Activated CD4-positive, alpha-beta T cell treated with anti-CD3 and anti-CD28 coated beads, Interleukin-2, amount 10 ng/mL, durations not matched to agents 7 days and 5 days (primary cell): ENCODE measurements around the gene ABTB1. TPM values are rescaled to one million over a fixed set of nuclear protein-coding genes. Genes with fewer than 3 reads are reported as not detected.

Experiments
- CTCF ChIA-PET: fragments of 350-600 bp; sonication (Branson Sonifier 250); formaldehyde crosslinking; loops from one replicate; lab custom pipeline; 2021; ENCODE audit warnings: antibody characterized with exemption; lab: Charles Lee
- POLR2A ChIA-PET: fragments of 350-600 bp; sonication (Branson Sonifier 250); formaldehyde crosslinking; loops from one replicate; lab custom pipeline; 2021; ENCODE audit warnings: antibody characterized with exemption; lab: Charles Lee
- DNase-seq: peaks from one replicate; pipeline ENCODE4 v3.0.0-alpha.2; 2020
- H3K27ac Mint-ChIP-seq: one replicate; pipeline ENCODE4 v1.8.0; 2021; ENCODE audit warnings: mild to moderate bottlenecking, moderate library complexity, mixed read lengths
- H3K27me3 Mint-ChIP-seq: one replicate; pipeline ENCODE4 v1.8.0; 2021; ENCODE audit warnings: mixed read lengths
- H3K36me3 Mint-ChIP-seq: one replicate; pipeline ENCODE4 v1.8.0; 2021; ENCODE audit warnings: low read depth, mixed read lengths
- H3K4me1 Mint-ChIP-seq: one replicate; pipeline ENCODE4 v1.8.0; 2021; ENCODE audit warnings: mixed read lengths
- H3K4me3 Mint-ChIP-seq: one replicate; pipeline ENCODE4 v1.8.0; 2021; ENCODE audit warnings: mild to moderate bottlenecking, moderate library complexity, mixed read lengths
- H3K9me3 Mint-ChIP-seq: one replicate; pipeline ENCODE4 v1.8.0; 2021; ENCODE audit warnings: mixed read lengths
- total RNA-seq, 2 experiments: library from RNA; stranded (reverse); gene quantifications; one replicate each; pipeline ENCODE4 v1.2.3, GENCODE V29; 2021

ABTB1 gene
- total RNA-seq, 2 experiments from 2014 or later: 24.3 to 29.5 TPM

DNA sequence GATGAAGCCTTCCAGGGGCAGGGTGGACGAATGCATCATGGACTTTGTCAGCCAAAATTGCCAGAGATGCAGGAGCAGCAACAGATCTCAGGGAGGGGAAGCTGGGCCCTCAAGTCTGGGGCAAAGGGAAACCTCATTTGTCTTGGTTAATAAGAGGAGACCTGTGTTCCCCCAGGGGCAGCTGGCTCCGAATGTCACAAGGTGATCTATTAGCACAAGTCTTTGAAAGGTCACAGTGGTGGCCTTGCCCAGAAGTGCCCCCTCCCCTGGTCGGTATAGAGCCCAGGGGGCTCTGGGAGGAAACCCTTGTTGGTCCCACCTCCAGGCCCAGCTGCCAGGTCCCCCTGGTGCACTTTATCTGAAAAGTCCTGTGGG is 46.2 kb downstream of the ABTB1 start:
- H3K36me3 Mint-ChIP-seq: no peaks in the 10 kb centered on the region
- H3K9me3 Mint-ChIP-seq: no peaks in the 10 kb centered on the region
- no peak for DNase-seq
- no peak overlapping the region for H3K27ac Mint-ChIP-seq
- H3K4me1 Mint-ChIP-seq: no peaks in the 10 kb centered on the region
- H3K27me3 Mint-ChIP-seq: no peaks in the 10 kb centered on the region
- ChIA-PET CTCF (no interaction called here), POLR2A (no interaction called here)
- no peak overlapping the region for H3K4me3 Mint-ChIP-seq

GRCh38 chr3:127719369-127719768 is 46.6 kb downstream of the ABTB1 start:
- H3K27ac Mint-ChIP-seq: no peak overlapping the region
- ChIA-PET POLR2A (no interaction called here), CTCF (no interaction called here)
- DNase-seq: no peak
- no peak overlapping the region for H3K4me3 Mint-ChIP-seq
- no peaks in the 10 kb centered on the region for H3K4me1 Mint-ChIP-seq
- H3K36me3 Mint-ChIP-seq: no peaks in the 10 kb centered on the region
- no peaks in the 10 kb centered on the region for H3K27me3 Mint-ChIP-seq
- H3K9me3 Mint-ChIP-seq: no peaks in the 10 kb centered on the region

- Mint-ChIP-seq H3K4me1 (no peaks in the 10 kb centered on the region), H3K27ac (no peak overlapping the region), H3K9me3 (no peaks in the 10 kb centered on the region), H3K36me3 (no peaks in the 10 kb centered on the region), H3K27me3 (peaks cover 3% of the 10 kb centered on the region), H3K4me3 (no peak overlapping the region)
- POLR2A ChIA-PET: no interaction called here
- CTCF ChIA-PET: no interaction called here
- no peak for DNase-seq
Measured at GRCh38 chr3:127720161-127720823, 47.5 kb downstream of the ABTB1 start.

DNA sequence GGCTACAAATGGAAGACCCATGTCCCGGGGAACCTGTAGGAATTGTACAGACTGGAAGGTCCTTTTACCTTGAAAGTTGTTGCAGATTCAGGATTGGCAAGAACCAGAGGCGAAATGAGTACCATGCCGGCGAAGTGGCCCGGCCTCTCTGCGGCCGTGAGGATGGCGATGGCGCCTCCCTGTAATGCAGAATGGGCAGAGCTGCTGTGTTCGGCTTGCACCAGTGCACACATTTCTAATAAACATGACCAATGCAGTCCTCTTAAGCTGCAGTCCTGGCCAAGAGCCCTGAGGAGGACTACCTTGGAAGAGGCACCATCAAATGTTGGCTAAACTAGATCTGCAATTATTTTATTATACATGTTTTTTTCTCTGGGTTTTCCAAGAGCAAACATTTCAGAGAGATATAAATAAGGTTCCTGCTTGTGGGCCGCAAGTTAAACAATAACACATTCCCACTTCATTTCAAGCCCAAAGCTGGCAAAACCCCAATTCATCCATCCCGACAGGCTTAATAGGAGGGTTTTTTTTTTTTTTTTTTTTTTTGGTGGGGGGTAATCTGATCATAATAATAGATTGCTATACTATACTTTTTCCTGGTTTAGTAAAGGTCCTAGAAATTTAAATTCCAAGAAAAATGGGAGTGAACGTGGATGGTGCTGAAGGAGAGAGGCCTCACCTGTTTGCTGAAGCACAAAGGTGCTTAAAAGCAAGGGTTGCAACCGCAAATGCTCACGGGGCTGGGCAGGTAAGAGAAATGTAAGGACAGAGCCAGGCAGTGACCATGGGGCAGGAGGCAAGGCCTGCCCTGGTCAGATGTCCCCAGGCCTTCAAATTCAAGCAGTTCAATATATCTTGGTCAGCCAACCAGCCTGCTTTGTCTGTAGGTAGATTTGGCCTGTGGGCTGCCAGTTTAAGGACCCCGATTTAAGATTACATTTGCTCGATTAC is 48.5 kb downstream of the ABTB1 start:
- no peak for DNase-seq
- Mint-ChIP-seq H3K27me3 (peaks cover 5% of the 10 kb centered on the region), H3K27ac (no peak overlapping the region), H3K4me1 (no peaks in the 10 kb centered on the region), H3K9me3 (no peaks in the 10 kb centered on the region), H3K36me3 (no peaks in the 10 kb centered on the region), H3K4me3 (no peak overlapping the region)
- ChIA-PET CTCF (interaction anchor here (0.9 kb wide), 1 partner anchor 22 kb away, joined by 3 read pairs; no protein-coding TSS in a partner anchor), POLR2A (no interaction called here)

DNA sequence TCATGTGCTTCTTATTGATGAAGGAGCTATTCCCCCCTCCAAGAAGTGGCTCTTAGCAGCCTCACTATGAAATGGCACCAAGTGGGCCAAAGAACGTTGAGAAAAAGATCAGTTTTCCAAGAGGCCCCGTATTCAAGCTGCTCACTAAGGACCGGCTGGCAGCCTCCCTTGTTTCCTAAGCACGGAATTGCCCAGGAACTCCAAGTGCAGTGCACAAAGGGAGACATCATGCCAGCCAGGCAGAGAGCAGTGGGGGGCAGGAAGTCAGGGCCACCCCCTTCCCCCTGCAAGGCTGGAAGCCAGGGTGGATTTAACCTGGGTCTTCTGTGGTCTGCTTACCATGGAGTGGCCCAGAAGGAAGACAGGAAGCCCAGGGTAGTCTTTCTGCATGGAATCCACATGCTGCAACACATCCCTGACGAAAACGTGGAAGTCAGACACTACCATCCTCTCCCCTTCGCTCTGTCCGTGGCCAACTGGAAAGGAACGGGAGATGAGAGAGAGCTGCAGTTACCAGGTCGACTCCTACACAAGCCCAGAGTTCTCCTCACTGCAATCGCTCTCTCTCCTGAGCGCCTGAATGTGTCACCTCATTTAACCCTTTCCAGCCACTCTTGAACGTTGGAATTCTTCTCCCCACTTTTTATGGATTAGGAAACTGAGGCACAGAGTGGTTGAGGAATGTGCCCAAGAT is 49.5 kb downstream of the ABTB1 start:
- no peaks in the 10 kb centered on the region for H3K9me3 Mint-ChIP-seq

GRCh38 chr3:127723011-127723567 is 50.3 kb downstream of the ABTB1 start:
- no peak for DNase-seq
- no peaks in the 10 kb centered on the region for H3K36me3 Mint-ChIP-seq
- no peaks in the 10 kb centered on the region for H3K9me3 Mint-ChIP-seq
- no peaks in the 10 kb centered on the region for H3K4me1 Mint-ChIP-seq
- H3K4me3 Mint-ChIP-seq: no peak overlapping the region
- H3K27me3 Mint-ChIP-seq: peaks cover 5% of the 10 kb centered on the region
- ChIA-PET POLR2A (no interaction called here), CTCF (interaction anchor here (0.7 to 1.2 kb wide), 2 partner anchors 44 to 68 kb away, joined by 3 read pairs; no protein-coding TSS in a partner anchor)
- no peak overlapping the region for H3K27ac Mint-ChIP-seq

More for the DNA sequence above, 49.5 kb downstream of the ABTB1 start:
- POLR2A ChIA-PET: no interaction called here
- Mint-ChIP-seq H3K27ac (no peak overlapping the region), H3K4me1 (no peaks in the 10 kb centered on the region), H3K27me3 (peaks cover 5% of the 10 kb centered on the region), H3K36me3 (no peaks in the 10 kb centered on the region), H3K4me3 (no peak overlapping the region)
- CTCF ChIA-PET: interaction anchor here (1.2 kb wide), 1 partner anchor 69 kb away, joined by 3 read pairs; no protein-coding TSS in a partner anchor
- DNase-seq: no peak

DNA sequence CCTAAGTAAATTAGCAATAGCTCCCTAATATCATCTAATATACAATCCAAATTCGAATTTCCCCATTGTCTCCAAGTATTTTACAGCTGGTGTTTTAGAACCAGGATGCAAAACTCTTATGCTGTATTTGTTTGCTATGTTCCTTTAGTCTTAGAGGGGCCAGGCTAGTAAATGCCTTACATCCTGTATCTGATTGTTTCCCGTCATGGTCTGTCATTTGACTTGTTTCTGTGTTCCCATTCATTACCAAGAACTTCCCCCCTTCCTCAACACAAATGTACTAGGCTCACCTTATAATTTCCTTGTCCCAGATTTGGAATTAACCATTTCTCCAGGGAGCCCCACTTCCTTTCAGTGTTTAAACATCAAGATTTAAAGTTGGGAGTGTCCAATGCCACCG is 54.1 kb downstream of the ABTB1 start:
- Mint-ChIP-seq H3K4me3 (no peak overlapping the region), H3K27ac (no peak overlapping the region), H3K9me3 (no peaks in the 10 kb centered on the region), H3K4me1 (no peaks in the 10 kb centered on the region), H3K36me3 (no peaks in the 10 kb centered on the region), H3K27me3 (peaks cover 7% of the 10 kb centered on the region)
- POLR2A ChIA-PET: no interaction called here
- no peak for DNase-seq
- CTCF ChIA-PET: interaction anchor here (1.5 kb wide), 1 partner anchor 34 kb away, joined by 3 read pairs; no protein-coding TSS in a partner anchor

GRCh38 chr3:127728417-127729015 is 55.8 kb downstream of the ABTB1 start:
- ChIA-PET CTCF (no interaction called here), POLR2A (no interaction called here)
- no peaks in the 10 kb centered on the region for H3K9me3 Mint-ChIP-seq

DNA sequence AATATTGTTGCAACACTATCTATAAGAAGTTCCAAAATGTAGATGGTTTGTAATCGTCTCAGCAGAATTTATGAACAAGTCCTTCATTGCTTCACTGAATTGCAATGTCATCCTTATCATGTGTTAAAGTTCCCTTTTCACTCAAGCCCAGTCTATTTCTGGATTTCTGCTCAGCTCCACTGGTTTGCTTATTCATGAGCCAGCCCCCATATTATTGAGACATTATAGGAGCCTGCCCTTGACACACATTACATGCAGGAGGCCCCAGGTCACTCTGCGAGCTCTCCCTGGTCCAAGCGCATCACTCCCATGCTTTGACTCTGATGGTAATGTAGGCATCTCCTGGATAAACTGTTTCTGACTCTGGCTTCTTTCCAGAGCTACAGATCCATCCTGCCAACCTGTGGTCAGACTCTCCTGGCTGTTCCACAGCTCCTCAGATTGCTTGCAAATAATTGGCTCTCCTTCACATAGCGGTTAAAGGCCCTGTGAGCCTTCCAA is 56.9 kb downstream of the ABTB1 start:
- Mint-ChIP-seq H3K36me3 (no peaks in the 10 kb centered on the region), H3K27ac (no peak overlapping the region), H3K4me1 (no peaks in the 10 kb centered on the region), H3K9me3 (no peaks in the 10 kb centered on the region), H3K4me3 (no peak overlapping the region), H3K27me3 (peaks cover 10% of the 10 kb centered on the region)
- ChIA-PET POLR2A (no interaction called here), CTCF (interaction anchor here (0.8 kb wide), 1 partner anchor 45 kb away, joined by 3 read pairs; no protein-coding TSS in a partner anchor)
- DNase-seq: no peak

More at GRCh38 chr3:127728417-127729015, 55.8 kb downstream of the ABTB1 start:
- no peak overlapping the region for H3K4me3 Mint-ChIP-seq
- no peaks in the 10 kb centered on the region for H3K4me1 Mint-ChIP-seq
- H3K27me3 Mint-ChIP-seq: peaks cover 7% of the 10 kb centered on the region
- H3K36me3 Mint-ChIP-seq: no peaks in the 10 kb centered on the region
- no peak overlapping the region for H3K27ac Mint-ChIP-seq
- no peak for DNase-seq

DNA sequence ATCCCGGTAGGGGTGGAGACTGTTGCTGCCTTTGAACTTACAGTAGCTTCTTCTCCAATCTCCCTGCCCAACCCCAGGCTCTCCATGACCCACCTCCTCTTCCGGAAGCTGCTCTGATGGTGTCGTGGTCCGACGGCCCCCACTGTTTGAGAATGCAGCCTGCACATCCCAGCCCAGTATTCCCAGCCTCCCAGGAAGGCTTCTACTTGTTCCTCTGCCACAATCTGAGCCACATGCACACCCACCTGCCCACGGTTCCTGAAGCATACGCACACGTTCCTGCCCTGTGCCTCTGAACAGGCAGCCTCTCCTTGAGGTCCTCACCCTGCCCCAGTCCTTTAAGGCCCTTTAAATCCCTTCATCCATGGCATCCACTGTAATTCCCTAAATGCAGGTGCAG is 57.4 kb downstream of the ABTB1 start:
- no peak overlapping the region for H3K27ac Mint-ChIP-seq
- H3K36me3 Mint-ChIP-seq: no peaks in the 10 kb centered on the region

More for the DNA sequence above, 57.4 kb downstream of the ABTB1 start:
- Mint-ChIP-seq H3K4me3 (no peak overlapping the region), H3K4me1 (no peaks in the 10 kb centered on the region), H3K9me3 (no peaks in the 10 kb centered on the region), H3K27me3 (peaks cover 13% of the 10 kb centered on the region)
- ChIA-PET CTCF (interaction anchor here (0.8 kb wide), 1 partner anchor 44 kb away, joined by 3 read pairs; no protein-coding TSS in a partner anchor), POLR2A (no interaction called here)
- DNase-seq: no peak
